Fibroblast of mammary gland (primary cell): ENCODE data around the gene GALE.
"Not testable (repeated sequence)": the region's sequence is repeated elsewhere in the genome, so short reads cannot be mapped to it uniquely, and the experiment has no call there.

ENCODE experiments used
- DNase-seq: peaks from one replicate; pipeline ENCODE4 v3.0.0-alpha.2; 2010; ENCODE audit warnings: low read depth
- H3K4me3 ChIP-seq: 2 replicates; pipeline ENCODE4 v1.5.1; 2011; ENCODE audit warnings: low read depth, mild to moderate bottlenecking, low read length, moderate library complexity; ENCODE audit not compliant: control insufficient read depth
- TF ChIP-seq, protein P1 (sequence below): conservative IDR thresholded peaks from 2 replicates; pipeline ENCODE4 v1.5.1; 2011; ENCODE audit warnings: low read depth, low read length, inconsistent platforms; ENCODE audit not compliant: control insufficient read depth, insufficient read depth

Gene GALE

DNA sequence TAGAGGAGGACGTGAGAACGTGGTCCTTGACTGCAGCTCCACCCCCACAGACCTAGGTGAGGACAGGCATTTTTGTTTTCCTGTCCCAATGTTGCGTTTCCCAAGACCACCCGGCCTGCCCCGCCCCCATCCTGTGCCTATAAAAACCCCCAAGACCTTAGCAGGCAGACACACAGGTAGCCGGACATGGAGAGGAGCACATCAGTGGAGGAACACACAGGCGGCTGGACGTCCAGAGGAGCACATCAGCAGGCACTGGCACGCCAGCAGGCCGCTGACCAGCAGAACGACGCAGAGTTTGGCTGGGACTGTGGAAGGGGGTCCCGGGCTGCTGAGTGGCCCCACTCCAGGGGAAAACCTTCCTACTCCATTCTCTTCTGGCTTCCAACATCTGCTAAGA is 37.4 kb upstream of the GALE start:
- no peak for DNase-seq
- H3K4me3 ChIP-seq: no peak overlapping the region
- TF ChIP-seq, protein P1, sequence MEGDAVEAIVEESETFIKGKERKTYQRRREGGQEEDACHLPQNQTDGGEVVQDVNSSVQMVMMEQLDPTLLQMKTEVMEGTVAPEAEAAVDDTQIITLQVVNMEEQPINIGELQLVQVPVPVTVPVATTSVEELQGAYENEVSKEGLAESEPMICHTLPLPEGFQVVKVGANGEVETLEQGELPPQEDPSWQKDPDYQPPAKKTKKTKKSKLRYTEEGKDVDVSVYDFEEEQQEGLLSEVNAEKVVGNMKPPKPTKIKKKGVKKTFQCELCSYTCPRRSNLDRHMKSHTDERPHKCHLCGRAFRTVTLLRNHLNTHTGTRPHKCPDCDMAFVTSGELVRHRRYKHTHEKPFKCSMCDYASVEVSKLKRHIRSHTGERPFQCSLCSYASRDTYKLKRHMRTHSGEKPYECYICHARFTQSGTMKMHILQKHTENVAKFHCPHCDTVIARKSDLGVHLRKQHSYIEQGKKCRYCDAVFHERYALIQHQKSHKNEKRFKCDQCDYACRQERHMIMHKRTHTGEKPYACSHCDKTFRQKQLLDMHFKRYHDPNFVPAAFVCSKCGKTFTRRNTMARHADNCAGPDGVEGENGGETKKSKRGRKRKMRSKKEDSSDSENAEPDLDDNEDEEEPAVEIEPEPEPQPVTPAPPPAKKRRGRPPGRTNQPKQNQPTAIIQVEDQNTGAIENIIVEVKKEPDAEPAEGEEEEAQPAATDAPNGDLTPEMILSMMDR: no peak

DNA sequence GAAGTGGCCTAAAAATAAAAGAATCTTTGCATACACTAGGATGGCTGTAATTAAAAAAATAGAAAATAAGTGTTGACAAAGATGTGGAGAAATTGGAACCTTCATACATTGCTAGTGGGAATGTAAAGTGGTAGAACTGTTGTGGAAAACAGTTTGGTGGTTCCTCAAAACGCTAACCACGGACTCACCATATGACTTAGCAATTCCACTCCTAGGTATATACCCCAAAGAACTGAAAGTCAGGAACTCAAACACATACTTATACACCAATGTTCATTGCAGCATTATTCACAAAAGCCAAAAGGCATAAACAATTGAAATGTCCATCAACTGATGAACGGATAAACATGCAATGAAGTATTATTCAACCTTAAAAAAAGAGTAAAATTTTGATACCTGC is 35.5 kb upstream of the GALE start:
- H3K4me3 ChIP-seq: no peak overlapping the region
- TF ChIP-seq, protein P1: no peak
- DNase-seq: no peak

DNA sequence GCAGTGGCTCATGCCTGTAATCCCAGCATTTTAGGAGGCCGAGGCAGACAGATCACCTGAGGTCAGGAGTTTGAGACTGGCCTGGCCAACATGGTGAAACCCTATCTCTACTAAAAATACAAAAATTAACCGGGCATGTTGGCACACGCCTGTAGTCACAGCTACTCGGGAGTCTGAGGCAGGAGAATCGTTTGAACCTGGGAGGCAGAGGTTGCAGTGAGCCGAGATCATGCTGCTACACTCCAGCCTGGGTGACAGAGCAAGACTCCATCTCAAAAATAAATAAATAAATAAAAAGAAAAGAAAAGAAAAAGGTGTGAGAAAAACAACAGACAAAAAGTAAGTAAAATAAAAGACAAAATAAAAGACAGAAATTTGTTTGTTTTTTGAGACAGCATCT is 33.6 kb upstream of the GALE start:
- DNase-seq, H3K4me3 ChIP-seq: not testable (repeated sequence)

DNA sequence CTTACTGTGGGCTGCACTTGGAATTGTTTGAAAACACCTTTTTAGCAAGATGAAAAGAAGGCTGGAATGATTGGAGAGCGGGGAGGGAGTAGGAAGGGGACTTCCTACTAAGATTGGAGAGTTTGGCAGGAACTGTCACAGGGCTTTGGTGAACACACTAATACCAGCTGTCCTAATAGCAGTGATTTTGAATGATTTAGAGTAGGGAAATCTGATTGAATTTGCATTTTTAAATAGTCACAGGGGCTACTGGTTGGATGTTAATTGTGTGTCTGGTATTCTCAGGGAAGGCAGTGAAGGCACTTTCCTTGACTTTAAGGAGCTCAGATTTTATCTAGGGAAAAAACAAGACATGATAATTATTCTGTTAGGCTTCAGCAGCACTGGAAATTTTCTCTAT is 27.2 kb upstream of the GALE start:
- TF ChIP-seq, protein P1: no peak
- H3K4me3 ChIP-seq: no peak overlapping the region
- DNase-seq: no peak

DNA sequence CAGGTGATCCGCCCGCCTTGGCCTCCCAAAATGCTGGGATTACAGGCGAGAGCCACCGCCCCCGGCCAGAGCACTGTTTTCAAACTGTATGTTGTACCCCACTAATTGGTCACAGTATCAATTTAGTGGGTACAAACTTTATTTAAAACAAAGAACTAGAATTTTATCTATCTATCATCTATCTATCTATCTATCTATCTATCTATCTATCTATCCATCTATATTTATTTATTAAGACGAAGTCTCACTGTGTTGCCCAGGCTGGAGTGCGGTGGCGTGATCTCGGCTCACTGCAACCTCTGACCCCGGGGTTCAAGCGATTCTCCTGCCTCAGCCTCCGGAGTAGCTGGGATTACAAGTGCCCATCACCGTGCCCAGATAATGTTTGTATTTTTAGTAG is 26.0 kb upstream of the GALE start:
- not testable (repeated sequence) for H3K4me3 ChIP-seq, DNase-seq

DNA sequence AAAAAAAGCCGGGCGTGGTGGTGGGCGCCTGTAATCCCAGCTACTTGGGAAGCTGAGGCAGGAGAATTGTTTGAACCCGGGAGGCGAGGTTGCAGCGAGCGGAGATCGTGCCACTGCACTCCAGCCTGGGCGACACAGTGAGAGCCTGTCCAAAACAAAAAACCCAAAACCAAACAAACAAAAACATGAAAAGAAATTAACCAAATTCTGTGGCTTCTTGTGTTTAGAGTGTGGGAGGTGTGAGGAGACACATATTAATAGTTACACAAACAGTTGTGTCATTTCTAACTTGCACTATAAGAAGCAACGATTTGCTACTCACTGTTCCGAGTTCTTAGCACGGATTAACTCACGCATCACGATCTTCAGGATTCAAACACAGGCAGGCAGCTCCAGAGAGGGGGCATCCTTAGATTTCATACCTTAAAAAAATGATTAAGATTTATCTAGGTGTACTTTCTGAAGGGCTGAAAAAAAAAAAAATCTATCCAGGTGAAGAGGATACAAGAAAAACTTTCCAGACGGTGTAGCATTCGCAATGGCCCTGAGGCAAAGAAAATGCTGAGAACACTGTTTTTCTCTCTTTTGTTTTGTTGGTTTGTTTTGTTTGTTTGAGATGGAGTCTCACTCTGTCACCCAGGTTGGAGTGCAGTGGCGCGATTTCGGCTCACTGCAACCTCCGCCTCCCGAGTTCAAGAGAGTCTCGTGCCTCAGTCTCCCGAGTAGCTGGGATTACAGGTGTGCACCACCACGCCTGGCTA is 25.4 kb upstream of the GALE start:
- peak overlapping the region; percentile 98 for H3K4me3 ChIP-seq
- no peak for DNase-seq
- TF ChIP-seq, protein P1: no peak

DNA sequence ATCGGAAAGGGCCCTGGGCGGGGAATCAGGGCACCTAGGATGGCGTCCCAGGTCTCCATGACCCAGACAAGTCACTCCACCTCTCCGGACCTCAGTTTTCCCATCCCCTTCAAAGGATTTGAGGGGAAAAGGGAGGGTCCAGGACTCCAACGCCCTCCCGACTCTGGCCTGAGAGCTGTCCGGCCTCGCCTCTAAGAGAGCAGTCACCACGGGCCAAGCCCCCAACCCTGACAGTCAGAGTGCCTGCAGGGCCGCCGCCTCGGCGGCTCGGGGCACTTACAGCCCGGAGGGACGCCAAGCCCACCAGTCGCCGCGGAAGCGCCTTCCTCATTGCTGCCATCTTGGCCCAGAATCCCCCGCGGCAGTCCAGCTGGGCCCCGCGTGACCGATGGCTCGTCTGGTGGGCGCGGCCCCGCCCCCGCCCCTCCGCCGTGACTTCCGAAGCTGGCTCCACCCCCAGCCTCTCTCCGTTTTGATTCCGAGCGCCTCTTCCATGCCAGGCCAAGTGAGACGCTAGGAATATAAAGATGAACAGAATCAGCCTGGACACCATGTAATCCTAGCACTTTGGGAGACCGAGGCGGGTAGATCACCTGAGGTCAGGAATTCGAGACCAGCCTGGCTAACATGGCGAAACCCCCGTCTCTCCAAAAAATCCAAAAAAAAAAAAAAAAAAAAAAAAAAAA is 24.7 kb upstream of the GALE start, which contains the start of gene HMGCL:
TSS of gene HMGCL (minus strand) at position 354 of the 686 bp plus-strand sequence. CDS start at position 340, 14 bp downstream.
- TF ChIP-seq, protein P1: no peak
- H3K4me3 ChIP-seq: peak within 1 kb of the TSS; percentile 98
- peak; percentile 80 for DNase-seq
